ENCODE data around the gene MAP2. TPM values are rescaled to one million over a fixed set of nuclear protein-coding genes. Genes with fewer than 3 reads are reported as not detected.

Gene MAP2
- total and polyA plus RNA-seq, 2 of the 8 experiments (the other 6 are each of a cell fraction or from before 2014, with no cell fraction given) = 5.9 to 9.4 TPM

DNA sequence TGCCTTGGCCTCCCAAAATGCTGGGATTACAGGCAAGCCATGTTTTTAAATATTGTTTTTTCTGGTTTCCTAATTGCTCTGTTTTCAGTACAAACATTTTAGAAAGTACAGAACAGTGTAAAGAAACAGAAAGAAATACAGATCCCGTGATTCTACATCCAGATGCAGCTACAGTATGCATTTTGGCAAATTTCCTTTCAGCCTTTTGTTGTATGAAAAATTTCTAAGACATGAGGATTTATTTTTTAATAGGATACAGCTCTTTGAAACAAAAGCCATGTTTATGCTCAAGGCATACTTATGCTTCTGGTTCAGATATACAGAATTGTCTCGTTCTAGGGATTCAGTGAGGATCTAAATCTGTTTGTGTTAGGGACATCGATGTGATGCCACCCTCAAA, 109.5 kb downstream of the MAP2 start:
- H2BK15ac ChIP-seq (ENCODE audit: low read length) = no peak overlapping the region
- H3K9me3 ChIP-seq (ENCODE audit: insufficient read depth in 2 of 2, low read depth in 1 of 2, low read length in 1 of 2) = no peaks in the 10 kb centered on the region
- no peaks in the 10 kb centered on the region for H3K79me1 ChIP-seq (ENCODE audit: low read depth, low read length)
- no peak overlapping the region for H3K27ac ChIP-seq (ENCODE audit: low read depth, low read length)
- WGBS, 2 experiments (ENCODE audit: extremely low coverage in 1 of 2, insufficient coverage in 1 of 2, insufficient read length in 1 of 2, insufficient replicate concordance in 2 of 2, low coverage in 1 of 2, low lambda C conversion rate in 2 of 2, missing lambda C conversion rate in 1 of 2) = 80% methylated on average over 3 of the region's 3 CpGs; no CpG with 5 or more reads in 1 of the 2 experiments
- no peak overlapping the region for H3K56ac ChIP-seq (replicated peaks; ENCODE audit: insufficient read length, low read depth, low read length)
- no peak overlapping the region for H3K14ac ChIP-seq (ENCODE audit: insufficient read length)
- no peaks in the 10 kb centered on the region for H3K79me2 ChIP-seq (ENCODE audit: control insufficient read depth in 1 of 2, insufficient read depth in 2 of 2, low read length in 2 of 2)
- H4K5ac ChIP-seq (ENCODE audit: insufficient read length, low read depth, low read length) = no peak overlapping the region
- H2BK12ac ChIP-seq (ENCODE audit: low read depth, low read length) = no peak overlapping the region
- DNase-seq (ENCODE audit: low read depth in 1 of 2, low spot score in 2 of 2) (no peak), FAIRE-seq (no peak)
- no peak overlapping the region for H3K4me2 ChIP-seq (ENCODE audit: insufficient read depth in 1 of 2, low read depth in 2 of 2, low read length in 2 of 2)
- TF ChIP-seq, protein P1, sequence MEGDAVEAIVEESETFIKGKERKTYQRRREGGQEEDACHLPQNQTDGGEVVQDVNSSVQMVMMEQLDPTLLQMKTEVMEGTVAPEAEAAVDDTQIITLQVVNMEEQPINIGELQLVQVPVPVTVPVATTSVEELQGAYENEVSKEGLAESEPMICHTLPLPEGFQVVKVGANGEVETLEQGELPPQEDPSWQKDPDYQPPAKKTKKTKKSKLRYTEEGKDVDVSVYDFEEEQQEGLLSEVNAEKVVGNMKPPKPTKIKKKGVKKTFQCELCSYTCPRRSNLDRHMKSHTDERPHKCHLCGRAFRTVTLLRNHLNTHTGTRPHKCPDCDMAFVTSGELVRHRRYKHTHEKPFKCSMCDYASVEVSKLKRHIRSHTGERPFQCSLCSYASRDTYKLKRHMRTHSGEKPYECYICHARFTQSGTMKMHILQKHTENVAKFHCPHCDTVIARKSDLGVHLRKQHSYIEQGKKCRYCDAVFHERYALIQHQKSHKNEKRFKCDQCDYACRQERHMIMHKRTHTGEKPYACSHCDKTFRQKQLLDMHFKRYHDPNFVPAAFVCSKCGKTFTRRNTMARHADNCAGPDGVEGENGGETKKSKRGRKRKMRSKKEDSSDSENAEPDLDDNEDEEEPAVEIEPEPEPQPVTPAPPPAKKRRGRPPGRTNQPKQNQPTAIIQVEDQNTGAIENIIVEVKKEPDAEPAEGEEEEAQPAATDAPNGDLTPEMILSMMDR (IDR thresholded peaks at IDR 0.05; ENCODE audit: control extremely low read depth in 1 of 3, insufficient read depth in 1 of 3, low read depth in 1 of 3, low read length in 3 of 3) = no peak
- TF ChIP-seq CBX5 (IDR thresholded peaks at IDR 0.05; ENCODE audit: low read depth, low read length) (no peak), MAFK (IDR thresholded peaks at IDR 0.05; ENCODE audit: low read depth, low read length) (no peak), JUND (IDR thresholded peaks at IDR 0.05; ENCODE audit: low read length) (no peak), PHF8 (conservative IDR thresholded peaks at IDR 0.05; ENCODE audit: low read depth, low read length) (no peak), BACH1 (IDR thresholded peaks at IDR 0.05; ENCODE audit: low read length) (no peak), ASH2L (IDR thresholded peaks at IDR 0.05; ENCODE audit: low read length) (no peak), TAF1 (IDR thresholded peaks at IDR 0.05; ENCODE audit: low read depth, low read length) (no peak)
- ChIA-PET CTCF (ENCODE audit: partially characterized antibody) (no interaction called here), POLR2A (ENCODE audit: partially characterized antibody) (no interaction called here)
- H4K91ac ChIP-seq (replicated peaks; ENCODE audit: insufficient read length, low read length) = no peak overlapping the region
- H2AK5ac ChIP-seq (ENCODE audit: low read depth, low read length) = no peak overlapping the region
- no peaks in the 10 kb centered on the region for H3K27me3 ChIP-seq (replicated peaks in 1 of 4; ENCODE audit: control insufficient read depth in 3 of 4, extremely low read depth in 1 of 4, insufficient read depth in 3 of 4, low read length in 3 of 4)
- no peak overlapping the region for H2AFZ ChIP-seq (ENCODE audit: low read length)
- no peak overlapping the region for H2BK5ac ChIP-seq (ENCODE audit: low read depth, low read length)
- H3K23ac ChIP-seq (ENCODE audit: insufficient read length) = no peak overlapping the region
- H3K4me3 ChIP-seq (ENCODE audit: extremely low read depth in 1 of 4, insufficient read depth in 2 of 4, low read depth in 3 of 4, low read length in 4 of 4) = no peak overlapping the region
- no peaks in the 10 kb centered on the region for H3K36me3 ChIP-seq (ENCODE audit: control insufficient read depth in 2 of 4, insufficient read depth in 4 of 4, low read length in 3 of 4)
- H3K23me2 ChIP-seq (ENCODE audit: low read depth, low read length) = no peaks in the 10 kb centered on the region
- H4K20me1 ChIP-seq (replicated peaks in 1 of 2; ENCODE audit: control insufficient read depth in 1 of 2, insufficient read depth in 2 of 2, low read length in 2 of 2) = peaks cover 0 to 2% of the 10 kb centered on the region in 2 experiments
- H4K8ac ChIP-seq (ENCODE audit: extremely low read depth, insufficient read depth, low read length) = no peak overlapping the region
- no peaks in the 10 kb centered on the region for H3K4me1 ChIP-seq (replicated peaks in 1 of 4; ENCODE audit: control insufficient read depth in 3 of 4, insufficient read depth in 4 of 4, low read length in 3 of 4)
- H3K9ac ChIP-seq (replicated peaks in 1 of 4; ENCODE audit: extremely low read depth in 1 of 4, low read depth in 3 of 4, low read length in 3 of 4) = no peak overlapping the region
- no peak overlapping the region for H3K18ac ChIP-seq (ENCODE audit: extremely low read depth, low read length)
- H2BK120ac ChIP-seq (replicated peaks; ENCODE audit: low read depth, low read length) = no peak overlapping the region
- no peak overlapping the region for H3K4ac ChIP-seq (replicated peaks; ENCODE audit: insufficient read length, low read depth, low read length)
- no peak overlapping the region for H2BK20ac ChIP-seq (ENCODE audit: low read length)

Measured in H1 (cell line).